DOHH2 (cell line): Measurements from ENCODE around the gene XYLT2.
"Not testable (repeated sequence)": the region's sequence is repeated elsewhere in the genome, so short reads cannot be mapped to it uniquely, and the experiment has no call there.

ENCODE experiments used
- H3F3A ChIP-seq: fragments of 200-600 bp; sonication (generic), shearing (Covaris generic); 2 replicates; pipeline ENCODE4 v1.6.0; 2016; ENCODE audit warnings: antibody characterized with exemption, mild to moderate bottlenecking; ENCODE audit not compliant: control insufficient read depth, insufficient read depth
- H3K27ac ChIP-seq: fragments of 200-600 bp; sonication (generic); 2 replicates; pipeline ENCODE4 v1.5.1; 2014; ENCODE audit warnings: low read depth, mild to moderate bottlenecking, low read length, moderate library complexity
- H3K27me3 ChIP-seq: fragments of 200-600 bp; sonication (generic); 2 replicates; pipeline ENCODE4 v1.6.1; 2014; ENCODE audit warnings: mild to moderate bottlenecking, low read length, mixed read lengths; ENCODE audit not compliant: control insufficient read depth
- H3K36me3 ChIP-seq: fragments of 200-600 bp; sonication (generic); 2 replicates; pipeline ENCODE4 v1.6.1; 2014; ENCODE audit warnings: mild to moderate bottlenecking, low read length, moderate library complexity, mixed read lengths; ENCODE audit not compliant: control insufficient read depth
- H3K4me1 ChIP-seq: fragments of 200-600 bp; sonication (generic); 2 replicates; pipeline ENCODE4 v1.6.1; 2014; ENCODE audit warnings: mild to moderate bottlenecking, low read length, mixed read lengths; ENCODE audit not compliant: control insufficient read depth
- H3K4me2 ChIP-seq: fragments of 200-600 bp; sonication (generic); 2 replicates; pipeline ENCODE4 v1.6.0; 2014; ENCODE audit warnings: mild to moderate bottlenecking, low read length, moderate library complexity
- H3K4me3 ChIP-seq: fragments of 200-600 bp; sonication (generic); 2 replicates; pipeline ENCODE4 v1.5.1; 2014; ENCODE audit warnings: mild to moderate bottlenecking, low read length, mixed read lengths
- H3K79me2 ChIP-seq: fragments of 200-600 bp; sonication (generic); 2 replicates; pipeline ENCODE4 v1.6.1; 2014; ENCODE audit warnings: mild to moderate bottlenecking, low read length, mixed read lengths; ENCODE audit not compliant: control insufficient read depth
- H3K9me2 ChIP-seq: fragments of 200-600 bp; sonication (generic); replicated peaks from 2 replicates; pipeline ENCODE4 v1.6.1; 2014; ENCODE audit warnings: mild to moderate bottlenecking, low read length, mixed read lengths; ENCODE audit not compliant: control insufficient read depth
- H3K9me3 ChIP-seq: fragments of 200-600 bp; sonication (generic); 2 replicates; pipeline ENCODE4 v1.6.1; 2014; ENCODE audit warnings: antibody characterized with exemption, low read length, mixed read lengths; ENCODE audit not compliant: control insufficient read depth, insufficient read depth
- H4K20me1 ChIP-seq: fragments of 200-600 bp; sonication (generic); 2 replicates; pipeline ENCODE4 v1.6.0; 2014; ENCODE audit warnings: low read depth, mild to moderate bottlenecking, antibody characterized with exemption, low read length, moderate library complexity; ENCODE audit not compliant: control insufficient read depth, insufficient read depth
- EZH2phosphoT487 ChIP-seq: fragments of 200-600 bp; sonication (generic); IDR thresholded peaks from 2 replicates; pipeline ENCODE4 v1.6.1; 2017; ENCODE audit warnings: borderline replicate concordance, mild to moderate bottlenecking, antibody characterized with exemption, low read length, moderate library complexity, mixed read lengths
- TF ChIP-seq, protein P1 (sequence below): fragments of 200-600 bp; sonication (generic); IDR thresholded peaks from one replicate; pipeline ENCODE4 v1.5.1; 2014; ENCODE audit warnings: antibody characterized with exemption, mild to moderate bottlenecking, low read depth, low read length; ENCODE audit not compliant: poor library complexity, severe bottlenecking

The XYLT2 gene

DNA sequence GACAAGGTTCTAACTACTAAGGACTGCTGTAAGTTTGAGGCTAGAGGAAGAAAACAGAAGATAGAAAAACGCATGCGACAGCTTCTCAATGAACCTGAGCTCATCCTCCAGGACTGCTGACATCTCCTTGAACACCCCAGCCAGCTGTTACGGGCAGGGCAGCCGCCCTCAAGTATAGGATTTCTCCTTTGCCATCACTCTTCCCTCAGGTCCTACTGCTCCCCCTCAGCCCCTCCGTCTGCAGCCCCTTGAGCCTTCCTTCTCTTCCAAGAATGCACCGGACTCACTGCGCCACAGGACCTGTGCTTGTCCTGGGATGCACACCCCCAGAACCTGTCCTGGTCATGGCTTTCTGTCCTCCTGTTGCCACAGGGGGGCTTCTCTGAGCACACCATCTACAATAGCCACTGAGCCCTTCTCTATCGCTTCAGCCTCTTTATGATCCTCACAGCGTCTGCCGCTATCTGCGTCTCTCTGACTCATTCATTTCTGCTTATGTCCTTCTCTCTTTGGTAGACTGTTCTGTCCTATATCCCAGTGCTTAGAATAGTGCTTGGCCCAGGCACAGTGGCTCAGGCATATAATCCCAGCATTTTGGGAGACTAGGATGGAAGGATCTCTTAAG, 15.7 kb upstream of the XYLT2 start:
- no peak overlapping the region for H3K4me2 ChIP-seq
- no peaks in the 10 kb centered on the region for H3F3A ChIP-seq
- no peaks in the 10 kb centered on the region for H3K36me3 ChIP-seq
- H4K20me1 ChIP-seq: no peaks in the 10 kb centered on the region
- no peaks in the 10 kb centered on the region for H3K9me2 ChIP-seq
- TF ChIP-seq EZH2phosphoT487: no peak
- TF ChIP-seq, protein P1, sequence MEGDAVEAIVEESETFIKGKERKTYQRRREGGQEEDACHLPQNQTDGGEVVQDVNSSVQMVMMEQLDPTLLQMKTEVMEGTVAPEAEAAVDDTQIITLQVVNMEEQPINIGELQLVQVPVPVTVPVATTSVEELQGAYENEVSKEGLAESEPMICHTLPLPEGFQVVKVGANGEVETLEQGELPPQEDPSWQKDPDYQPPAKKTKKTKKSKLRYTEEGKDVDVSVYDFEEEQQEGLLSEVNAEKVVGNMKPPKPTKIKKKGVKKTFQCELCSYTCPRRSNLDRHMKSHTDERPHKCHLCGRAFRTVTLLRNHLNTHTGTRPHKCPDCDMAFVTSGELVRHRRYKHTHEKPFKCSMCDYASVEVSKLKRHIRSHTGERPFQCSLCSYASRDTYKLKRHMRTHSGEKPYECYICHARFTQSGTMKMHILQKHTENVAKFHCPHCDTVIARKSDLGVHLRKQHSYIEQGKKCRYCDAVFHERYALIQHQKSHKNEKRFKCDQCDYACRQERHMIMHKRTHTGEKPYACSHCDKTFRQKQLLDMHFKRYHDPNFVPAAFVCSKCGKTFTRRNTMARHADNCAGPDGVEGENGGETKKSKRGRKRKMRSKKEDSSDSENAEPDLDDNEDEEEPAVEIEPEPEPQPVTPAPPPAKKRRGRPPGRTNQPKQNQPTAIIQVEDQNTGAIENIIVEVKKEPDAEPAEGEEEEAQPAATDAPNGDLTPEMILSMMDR: no peak
- H3K4me3 ChIP-seq: no peak overlapping the region
- H3K4me1 ChIP-seq: peaks cover 2% of the 10 kb centered on the region; the same call in 1 of the 2 replicates
- no peak overlapping the region for H3K27ac ChIP-seq
- H3K79me2 ChIP-seq: no peaks in the 10 kb centered on the region
- peaks cover 14% of the 10 kb centered on the region for H3K27me3 ChIP-seq
- no peaks in the 10 kb centered on the region for H3K9me3 ChIP-seq

DNA sequence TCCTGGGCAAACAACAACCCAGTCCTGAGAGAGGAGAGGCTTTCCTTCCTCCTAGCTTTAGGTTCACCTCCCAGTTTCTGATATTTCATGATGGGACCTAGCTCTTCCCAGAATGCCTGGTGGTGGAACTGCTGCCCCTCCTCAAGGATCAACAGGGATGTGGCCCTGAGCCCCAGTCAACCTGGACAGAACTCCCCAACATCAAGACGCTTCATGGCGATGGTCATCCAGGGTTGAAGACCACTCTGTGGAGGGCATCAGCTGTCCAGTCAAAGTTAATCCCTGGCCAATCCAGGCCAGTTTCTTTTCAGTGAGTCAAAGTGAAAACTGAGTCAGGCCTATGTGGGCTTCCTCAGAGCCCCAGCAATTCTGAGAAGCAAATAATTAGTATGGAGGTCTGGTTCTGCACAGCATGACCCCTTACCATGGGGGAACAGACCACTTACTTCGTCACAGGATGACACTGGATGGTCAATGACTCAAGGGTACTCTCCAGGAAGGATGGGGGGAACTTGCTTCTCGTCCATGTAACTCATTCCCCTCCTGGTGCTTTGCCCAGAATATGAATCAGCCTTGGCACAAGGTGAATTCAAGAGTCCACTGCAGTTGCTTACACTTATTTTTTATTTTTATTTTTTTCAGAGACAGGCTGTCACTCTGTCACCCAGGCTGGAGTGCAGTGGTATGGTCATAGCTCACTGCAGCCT, 14.7 kb upstream of the XYLT2 start:
- Histone ChIP-seq H3K4me3 (no peak overlapping the region), H3K9me2 (no peaks in the 10 kb centered on the region), H3F3A (no peaks in the 10 kb centered on the region), H3K36me3 (no peaks in the 10 kb centered on the region), H3K79me2 (no peaks in the 10 kb centered on the region), H3K4me2 (no peak overlapping the region), H3K27me3 (peaks cover 18% of the 10 kb centered on the region), H3K27ac (no peak overlapping the region), H3K9me3 (no peaks in the 10 kb centered on the region), H4K20me1 (no peaks in the 10 kb centered on the region), H3K4me1 (peaks cover 2% of the 10 kb centered on the region; the same call in 1 of the 2 replicates)
- TF ChIP-seq, protein P1: no peak
- TF ChIP-seq EZH2phosphoT487: no peak

DNA sequence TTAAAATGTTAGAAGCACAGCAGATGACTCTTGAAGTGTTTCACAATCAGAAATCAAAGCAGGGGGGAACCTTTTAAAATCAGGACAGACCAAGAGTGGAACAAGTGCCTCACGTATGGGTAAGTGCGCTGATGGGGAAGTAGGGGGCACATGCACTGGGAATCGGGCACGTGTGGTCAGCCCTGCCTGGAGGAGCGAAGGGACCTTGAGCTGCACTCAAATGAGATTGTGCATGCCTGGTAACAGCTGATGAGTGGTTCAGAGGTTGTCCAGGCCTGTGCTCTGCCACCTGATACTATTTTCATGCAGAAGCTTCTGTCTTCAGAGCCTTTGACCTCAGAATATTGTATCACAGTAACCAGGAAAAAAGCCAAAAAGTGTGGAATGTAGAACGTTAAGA, 13.7 kb upstream of the XYLT2 start:
- H4K20me1 ChIP-seq: no peaks in the 10 kb centered on the region
- H3K9me2 ChIP-seq: no peaks in the 10 kb centered on the region
- no peak overlapping the region for H3K4me3 ChIP-seq
- peaks cover 2% of the 10 kb centered on the region; the same call in 1 of the 2 replicates for H3K4me1 ChIP-seq
- no peaks in the 10 kb centered on the region for H3F3A ChIP-seq
- peaks cover 18% of the 10 kb centered on the region for H3K27me3 ChIP-seq
- TF ChIP-seq, protein P1: no peak
- no peak for TF ChIP-seq EZH2phosphoT487
- H3K27ac ChIP-seq: no peak overlapping the region
- H3K9me3 ChIP-seq: no peaks in the 10 kb centered on the region
- H3K36me3 ChIP-seq: no peaks in the 10 kb centered on the region
- H3K79me2 ChIP-seq: no peaks in the 10 kb centered on the region
- H3K4me2 ChIP-seq: no peak overlapping the region

DNA sequence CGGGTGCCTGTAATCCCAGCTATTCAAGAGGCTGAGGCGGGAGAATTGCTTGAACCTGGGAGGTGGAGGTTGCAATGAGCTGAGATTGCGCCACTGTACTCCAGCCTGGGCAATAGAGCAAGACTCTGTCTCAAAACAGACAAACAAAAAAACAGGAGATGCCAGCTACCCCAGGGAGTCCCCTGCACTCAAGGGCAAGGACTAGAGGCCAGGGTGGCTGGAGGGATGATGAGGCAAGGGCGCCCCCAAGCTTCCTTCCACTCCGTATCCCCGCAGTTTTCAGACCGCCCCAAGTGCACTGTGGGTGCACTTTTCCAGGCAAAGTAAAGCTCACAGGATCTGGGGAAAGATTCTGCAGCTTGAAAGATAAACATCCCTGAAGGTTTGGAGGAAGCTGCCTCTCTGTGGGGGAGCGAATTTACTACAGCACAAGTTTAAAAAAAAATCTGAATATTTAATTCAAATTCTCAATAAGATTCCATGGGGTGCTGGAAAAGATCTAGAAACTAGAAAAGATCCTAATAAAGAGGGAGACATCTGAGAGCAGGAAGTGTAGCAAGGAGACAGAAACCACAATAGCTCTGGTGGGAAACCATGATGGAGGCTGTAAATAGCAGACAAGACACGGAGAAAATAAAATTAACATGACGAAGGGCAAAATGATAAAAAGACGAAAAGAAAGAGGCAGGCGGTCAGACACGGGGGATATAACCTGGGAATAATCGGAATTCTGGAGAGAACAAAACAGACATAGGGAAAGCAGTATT, 12.5 kb upstream of the XYLT2 start:
- not testable (repeated sequence) for H4K20me1 ChIP-seq, H3K27ac ChIP-seq, H3K9me3 ChIP-seq, H3K79me2 ChIP-seq, H3K36me3 ChIP-seq, H3K4me1 ChIP-seq, H3K4me2 ChIP-seq, H3K9me2 ChIP-seq, H3F3A ChIP-seq, H3K4me3 ChIP-seq
- H3K27me3 ChIP-seq: peaks cover 15% of the 10 kb centered on the region
